ENCODE measurements around the gene PRDM16.

DNA sequence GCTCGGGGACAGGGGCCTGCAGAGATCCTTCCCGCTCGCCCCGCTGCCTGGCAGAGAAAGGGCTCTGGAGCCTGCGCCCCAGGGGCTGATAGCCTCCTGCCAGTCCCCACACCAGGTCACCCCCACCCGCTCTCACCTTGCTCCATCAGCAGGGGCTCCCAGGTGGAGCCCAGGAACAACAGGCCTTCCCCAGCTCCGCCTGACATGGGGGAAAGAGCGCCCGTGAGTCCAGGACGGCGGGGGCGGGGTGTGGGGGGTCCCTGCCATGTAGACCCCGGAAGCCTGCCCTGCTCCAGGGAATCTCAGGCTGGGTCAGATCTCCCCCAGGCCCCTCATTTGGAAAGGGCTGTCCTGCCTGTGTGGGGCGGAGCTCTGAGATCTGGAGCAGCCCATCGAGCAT, 166.5 kb downstream of the PRDM16 start:
- TF ChIP-seq, protein P1, sequence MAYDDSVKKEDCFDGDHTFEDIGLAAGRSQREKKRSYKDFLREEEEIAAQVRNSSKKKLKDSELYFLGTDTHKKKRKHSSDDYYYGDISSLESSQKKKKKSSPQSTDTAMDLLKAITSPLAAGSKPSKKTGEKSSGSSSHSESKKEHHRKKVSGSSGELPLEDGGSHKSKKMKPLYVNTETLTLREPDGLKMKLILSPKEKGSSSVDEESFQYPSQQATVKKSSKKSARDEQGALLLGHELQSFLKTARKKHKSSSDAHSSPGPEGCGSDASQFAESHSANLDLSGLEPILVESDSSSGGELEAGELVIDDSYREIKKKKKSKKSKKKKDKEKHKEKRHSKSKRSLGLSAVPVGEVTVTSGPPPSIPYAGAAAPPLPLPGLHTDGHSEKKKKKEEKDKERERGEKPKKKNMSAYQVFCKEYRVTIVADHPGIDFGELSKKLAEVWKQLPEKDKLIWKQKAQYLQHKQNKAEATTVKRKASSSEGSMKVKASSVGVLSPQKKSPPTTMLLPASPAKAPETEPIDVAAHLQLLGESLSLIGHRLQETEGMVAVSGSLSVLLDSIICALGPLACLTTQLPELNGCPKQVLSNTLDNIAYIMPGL (CRISPR knock-in tag; IDR thresholded peaks at IDR 0.05; ENCODE audit: borderline replicate concordance) = no peak
- TF ChIP-seq, protein P2, sequence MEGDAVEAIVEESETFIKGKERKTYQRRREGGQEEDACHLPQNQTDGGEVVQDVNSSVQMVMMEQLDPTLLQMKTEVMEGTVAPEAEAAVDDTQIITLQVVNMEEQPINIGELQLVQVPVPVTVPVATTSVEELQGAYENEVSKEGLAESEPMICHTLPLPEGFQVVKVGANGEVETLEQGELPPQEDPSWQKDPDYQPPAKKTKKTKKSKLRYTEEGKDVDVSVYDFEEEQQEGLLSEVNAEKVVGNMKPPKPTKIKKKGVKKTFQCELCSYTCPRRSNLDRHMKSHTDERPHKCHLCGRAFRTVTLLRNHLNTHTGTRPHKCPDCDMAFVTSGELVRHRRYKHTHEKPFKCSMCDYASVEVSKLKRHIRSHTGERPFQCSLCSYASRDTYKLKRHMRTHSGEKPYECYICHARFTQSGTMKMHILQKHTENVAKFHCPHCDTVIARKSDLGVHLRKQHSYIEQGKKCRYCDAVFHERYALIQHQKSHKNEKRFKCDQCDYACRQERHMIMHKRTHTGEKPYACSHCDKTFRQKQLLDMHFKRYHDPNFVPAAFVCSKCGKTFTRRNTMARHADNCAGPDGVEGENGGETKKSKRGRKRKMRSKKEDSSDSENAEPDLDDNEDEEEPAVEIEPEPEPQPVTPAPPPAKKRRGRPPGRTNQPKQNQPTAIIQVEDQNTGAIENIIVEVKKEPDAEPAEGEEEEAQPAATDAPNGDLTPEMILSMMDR (IDR thresholded peaks at IDR 0.05) = no peak
- TF ChIP-seq, protein P3, sequence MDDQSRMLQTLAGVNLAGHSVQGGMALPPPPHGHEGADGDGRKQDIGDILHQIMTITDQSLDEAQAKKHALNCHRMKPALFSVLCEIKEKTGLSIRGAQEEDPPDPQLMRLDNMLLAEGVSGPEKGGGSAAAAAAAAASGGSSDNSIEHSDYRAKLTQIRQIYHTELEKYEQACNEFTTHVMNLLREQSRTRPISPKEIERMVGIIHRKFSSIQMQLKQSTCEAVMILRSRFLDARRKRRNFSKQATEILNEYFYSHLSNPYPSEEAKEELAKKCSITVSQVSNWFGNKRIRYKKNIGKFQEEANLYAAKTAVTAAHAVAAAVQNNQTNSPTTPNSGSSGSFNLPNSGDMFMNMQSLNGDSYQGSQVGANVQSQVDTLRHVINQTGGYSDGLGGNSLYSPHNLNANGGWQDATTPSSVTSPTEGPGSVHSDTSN (IDR thresholded peaks at IDR 0.05) = no peak
- TF ChIP-seq, protein P4, sequence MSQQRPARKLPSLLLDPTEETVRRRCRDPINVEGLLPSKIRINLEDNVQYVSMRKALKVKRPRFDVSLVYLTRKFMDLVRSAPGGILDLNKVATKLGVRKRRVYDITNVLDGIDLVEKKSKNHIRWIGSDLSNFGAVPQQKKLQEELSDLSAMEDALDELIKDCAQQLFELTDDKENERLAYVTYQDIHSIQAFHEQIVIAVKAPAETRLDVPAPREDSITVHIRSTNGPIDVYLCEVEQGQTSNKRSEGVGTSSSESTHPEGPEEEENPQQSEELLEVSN (IDR thresholded peaks at IDR 0.05; ENCODE audit: borderline replicate concordance, low read depth) = no peak
- no peak for TF ChIP-seq RARB (CRISPR knock-in tag; IDR thresholded peaks at IDR 0.05)
- TF ChIP-seq RAD21 (conservative IDR thresholded peaks at IDR 0.05 in 1 of 2, IDR thresholded peaks at IDR 0.05 in 1 of 2) = no peak
- TF ChIP-seq SMC3 (IDR thresholded peaks at IDR 0.05) = no peak
- TF ChIP-seq, protein P5, sequence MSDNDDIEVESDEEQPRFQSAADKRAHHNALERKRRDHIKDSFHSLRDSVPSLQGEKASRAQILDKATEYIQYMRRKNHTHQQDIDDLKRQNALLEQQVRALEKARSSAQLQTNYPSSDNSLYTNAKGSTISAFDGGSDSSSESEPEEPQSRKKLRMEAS (IDR thresholded peaks at IDR 0.05) = no peak
- no peak for TF ChIP-seq POLR2A (IDR thresholded peaks at IDR 0.05; ENCODE audit: low read length)
- no peak for TF ChIP-seq EP300 (IDR thresholded peaks at IDR 0.05)
- TF ChIP-seq CHD2 (IDR thresholded peaks at IDR 0.05; ENCODE audit: low read length, partially characterized antibody) = no peak
- TF ChIP-seq MYC (IDR thresholded peaks at IDR 0.05; ENCODE audit: borderline replicate concordance, low read length) = no peak
- TF ChIP-seq FOSL2 (IDR thresholded peaks at IDR 0.05) = no peak
- TF ChIP-seq FOSL2 (CRISPR knock-in tag; IDR thresholded peaks at IDR 0.05) = no peak
- TF ChIP-seq, protein P6, sequence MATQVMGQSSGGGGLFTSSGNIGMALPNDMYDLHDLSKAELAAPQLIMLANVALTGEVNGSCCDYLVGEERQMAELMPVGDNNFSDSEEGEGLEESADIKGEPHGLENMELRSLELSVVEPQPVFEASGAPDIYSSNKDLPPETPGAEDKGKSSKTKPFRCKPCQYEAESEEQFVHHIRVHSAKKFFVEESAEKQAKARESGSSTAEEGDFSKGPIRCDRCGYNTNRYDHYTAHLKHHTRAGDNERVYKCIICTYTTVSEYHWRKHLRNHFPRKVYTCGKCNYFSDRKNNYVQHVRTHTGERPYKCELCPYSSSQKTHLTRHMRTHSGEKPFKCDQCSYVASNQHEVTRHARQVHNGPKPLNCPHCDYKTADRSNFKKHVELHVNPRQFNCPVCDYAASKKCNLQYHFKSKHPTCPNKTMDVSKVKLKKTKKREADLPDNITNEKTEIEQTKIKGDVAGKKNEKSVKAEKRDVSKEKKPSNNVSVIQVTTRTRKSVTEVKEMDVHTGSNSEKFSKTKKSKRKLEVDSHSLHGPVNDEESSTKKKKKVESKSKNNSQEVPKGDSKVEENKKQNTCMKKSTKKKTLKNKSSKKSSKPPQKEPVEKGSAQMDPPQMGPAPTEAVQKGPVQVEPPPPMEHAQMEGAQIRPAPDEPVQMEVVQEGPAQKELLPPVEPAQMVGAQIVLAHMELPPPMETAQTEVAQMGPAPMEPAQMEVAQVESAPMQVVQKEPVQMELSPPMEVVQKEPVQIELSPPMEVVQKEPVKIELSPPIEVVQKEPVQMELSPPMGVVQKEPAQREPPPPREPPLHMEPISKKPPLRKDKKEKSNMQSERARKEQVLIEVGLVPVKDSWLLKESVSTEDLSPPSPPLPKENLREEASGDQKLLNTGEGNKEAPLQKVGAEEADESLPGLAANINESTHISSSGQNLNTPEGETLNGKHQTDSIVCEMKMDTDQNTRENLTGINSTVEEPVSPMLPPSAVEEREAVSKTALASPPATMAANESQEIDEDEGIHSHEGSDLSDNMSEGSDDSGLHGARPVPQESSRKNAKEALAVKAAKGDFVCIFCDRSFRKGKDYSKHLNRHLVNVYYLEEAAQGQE (IDR thresholded peaks at IDR 0.05) = no peak

All from A549 (cell line).